CD4-positive, alpha-beta T cell treated with Interleukin-4 for 4 hours (primary cell): ENCODE measurements around the gene ZNF460.
A peak's percentile ranks its signal among the peaks of the same experiment; 100 is the strongest.
"Not testable (repeated sequence)": the region's sequence is repeated elsewhere in the genome, so short reads cannot be mapped to it uniquely, and the experiment has no call there.

Source experiments
- DNase-seq: peaks from one replicate; pipeline ENCODE4 v3.0.0-alpha.2; 2020

ZNF460 gene

GRCh38 chr19:57280165-57280961 lies at the start of gene ZNF460:
Gene ZNF460 (plus strand): TSS chr19:57280485. CDS start chr19:57280807, 322 bp downstream.
- peak; percentile 97 for DNase-seq

GRCh38 chr19:57231686-57232085 lies 48.6 kb upstream of the ZNF460 start:
- DNase-seq, result no peak

GRCh38 chr19:57233207-57233606 lies 47.1 kb upstream of the ZNF460 start:
- no peak for DNase-seq

- no peak for DNase-seq
These were observed 40.3 kb upstream of the ZNF460 start for GRCh38 chr19:57239982-57240310.

- peak; percentile 97 for DNase-seq
These were observed 39.8 kb upstream of the ZNF460 start, which contains the start of gene ZNF805 for GRCh38 chr19:57240311-57241090. Gene ZNF805 (plus strand): TSS chr19:57240632. CDS start chr19:57240892, 260 bp downstream.

- no peak for DNase-seq
These were observed 39.1 kb upstream of the ZNF460 start for GRCh38 chr19:57241176-57241575.

GRCh38 chr19:57242821-57243220 lies 37.5 kb upstream of the ZNF460 start:
- DNase-seq, result no peak

- DNase-seq, result no peak
These were observed 35.8 kb upstream of the ZNF460 start for GRCh38 chr19:57244513-57244912.

- no peak for DNase-seq
These were observed 35.2 kb upstream of the ZNF460 start for GRCh38 chr19:57245066-57245465.

GRCh38 chr19:57245959-57246358 lies 34.3 kb upstream of the ZNF460 start:
- DNase-seq, result no peak

- no peak for DNase-seq
These were observed 31.6 kb upstream of the ZNF460 start for GRCh38 chr19:57248646-57249045.

GRCh38 chr19:57249329-57249728 lies 31.0 kb upstream of the ZNF460 start:
- DNase-seq, result no peak

GRCh38 chr19:57253767-57254166 lies 26.5 kb upstream of the ZNF460 start:
- not testable (repeated sequence) for DNase-seq

- no peak for DNase-seq
These were observed 18.2 kb upstream of the ZNF460 start for GRCh38 chr19:57262044-57262443.

- DNase-seq, result no peak
These were observed 17.0 kb upstream of the ZNF460 start for GRCh38 chr19:57263244-57263741.

- no peak for DNase-seq
These were observed 13.0 kb upstream of the ZNF460 start for GRCh38 chr19:57267291-57267690.

- DNase-seq, result no peak
These were observed 10.6 kb upstream of the ZNF460 start for GRCh38 chr19:57269515-57270250.

GRCh38 chr19:57271280-57271679 lies 9.0 kb upstream of the ZNF460 start:
- DNase-seq, result no peak

GRCh38 chr19:57273014-57273413 lies 7.3 kb upstream of the ZNF460 start:
- no peak for DNase-seq

GRCh38 chr19:57276430-57276829 lies 3.9 kb upstream of the ZNF460 start:
- DNase-seq, result no peak

- not testable (repeated sequence) for DNase-seq
These were observed 1.8 kb upstream of the ZNF460 start for GRCh38 chr19:57278481-57278880.

GRCh38 chr19:57279418-57280164 lies 694 bp upstream of the ZNF460 start:
- peak; percentile 80 for DNase-seq
